Trophoblast cell (in vitro differentiated cells and primary cell): ENCODE measurements around the gene TMEM88.

ENCODE experiments used
- DNase-seq, 2 donors: peaks; one replicate each; pipeline ENCODE4 v3.0.0-alpha.2; 2016
- H2AFZ ChIP-seq: 2 replicates; pipeline ENCODE4 v1.6.1; 2013; ENCODE audit warnings: low read length, moderate library complexity, mild to moderate bottlenecking; ENCODE audit not compliant: insufficient read depth, poor library complexity
- H2AK5ac ChIP-seq: 2 replicates; pipeline ENCODE4 v1.6.1; 2013; ENCODE audit warnings: mild to moderate bottlenecking, low read length
- H2BK120ac ChIP-seq: 2 replicates; pipeline ENCODE4 v1.6.1; 2013; ENCODE audit warnings: low read length, mild to moderate bottlenecking, moderate library complexity; ENCODE audit not compliant: insufficient read depth, poor library complexity
- H2BK12ac ChIP-seq: 2 replicates; pipeline ENCODE4 v1.6.1; 2013; ENCODE audit warnings: mild to moderate bottlenecking, low read length, moderate library complexity
- H2BK5ac ChIP-seq: 2 replicates; pipeline ENCODE4 v1.6.1; 2013; ENCODE audit warnings: low read length, low read depth, moderate library complexity, mild to moderate bottlenecking; ENCODE audit not compliant: poor library complexity
- H3K14ac ChIP-seq: 2 replicates; pipeline ENCODE4 v1.6.1; 2013; ENCODE audit warnings: mild to moderate bottlenecking, low read length
- H3K18ac ChIP-seq: 2 replicates; pipeline ENCODE4 v1.6.1; 2013; ENCODE audit warnings: mild to moderate bottlenecking, low read length
- H3K23ac ChIP-seq: 2 replicates; pipeline ENCODE4 v1.6.1; 2013; ENCODE audit warnings: low read length
- H3K27ac ChIP-seq: 2 replicates; pipeline ENCODE4 v1.5.1; 2013; ENCODE audit warnings: low read depth, mild to moderate bottlenecking, inconsistent platforms, low read length, moderate library complexity
- H3K27me3 ChIP-seq: 2 replicates; pipeline ENCODE4 v1.6.1; 2013; ENCODE audit warnings: inconsistent platforms, mild to moderate bottlenecking, low read length, moderate library complexity; ENCODE audit not compliant: insufficient read depth
- H3K36me3 ChIP-seq, 2 experiments: 1 replicate in 1 of 2; 2 replicates in 1 of 2; pipeline ENCODE4 v1.6.1; 2013; ENCODE audit warnings: low read length in 2 of 2, mild to moderate bottlenecking in 2 of 2, moderate library complexity in 1 of 2; ENCODE audit not compliant: insufficient read depth in 2 of 2, control insufficient read depth in 1 of 2
- H3K4ac ChIP-seq: 2 replicates; pipeline ENCODE4 v1.6.1; 2013; ENCODE audit warnings: low read depth, mild to moderate bottlenecking, low read length, moderate library complexity
- H3K4me1 ChIP-seq, 2 experiments: 1 replicate in 1 of 2; 2 replicates in 1 of 2; pipeline ENCODE4 v1.6.1; 2013; ENCODE audit warnings: low read length in 2 of 2, mild to moderate bottlenecking in 2 of 2, moderate library complexity in 1 of 2; ENCODE audit not compliant: insufficient read depth in 2 of 2, control insufficient read depth in 1 of 2
- H3K4me2 ChIP-seq: 2 replicates; pipeline ENCODE4 v1.6.1; 2013; ENCODE audit warnings: inconsistent platforms, mild to moderate bottlenecking, low read length, moderate library complexity
- H3K4me3 ChIP-seq: 2 replicates; pipeline ENCODE4 v1.5.1; 2013; ENCODE audit warnings: mild to moderate bottlenecking, low read depth, low read length, inconsistent platforms
- H3K79me1 ChIP-seq: one replicate; pipeline ENCODE4 v1.6.1; 2013; ENCODE audit warnings: low read length
- H3K79me2 ChIP-seq: 2 replicates; pipeline ENCODE4 v1.6.1; 2013; ENCODE audit warnings: low read length, mild to moderate bottlenecking; ENCODE audit not compliant: control insufficient read depth, insufficient read depth, poor library complexity
- H3K9ac ChIP-seq: 2 replicates; pipeline ENCODE4 v1.6.1; 2013; ENCODE audit warnings: mild to moderate bottlenecking, low read length
- H3K9me3 ChIP-seq: 2 replicates; pipeline ENCODE4 v1.6.1; 2013; ENCODE audit warnings: low read depth, mild to moderate bottlenecking, control low read depth, inconsistent platforms, low read length; ENCODE audit not compliant: insufficient read depth
- H4K12ac ChIP-seq: 2 replicates; pipeline ENCODE4 v1.6.1; 2013; ENCODE audit warnings: low read depth, mild to moderate bottlenecking, low read length, moderate library complexity
- H4K8ac ChIP-seq: 2 replicates; pipeline ENCODE4 v1.6.1; 2013; ENCODE audit warnings: low read depth, mild to moderate bottlenecking, low read length, moderate library complexity
- H4K91ac ChIP-seq: one replicate; pipeline ENCODE4 v1.6.1; 2013; ENCODE audit warnings: low read depth, mild to moderate bottlenecking, low read length, moderate library complexity
- WGBS: extraction: QIAGEN DNeasy Blood & Tissue Kit; methylation state at CpG from one replicate; pipeline ENCODE4 v1.1.7; 2013; ENCODE audit warnings: missing lambda C conversion rate; ENCODE audit not compliant: insufficient read length, insufficient coverage; ENCODE audit errors: extremely low coverage; 5-methylcytosine and 5-hydroxymethylcytosine counted together

Gene TMEM88

GRCh38 chr17:7855660-7856010 lies 769 bp downstream of the TMEM88 start:
- H4K91ac ChIP-seq: no peak overlapping the region
- peaks cover 40 to 41% of the 10 kb centered on the region in 2 experiments for H3K36me3 ChIP-seq
- H3K4me2 ChIP-seq: peak overlapping the region; percentile 78
- H3K79me2 ChIP-seq: peaks cover 2% of the 10 kb centered on the region
- no peak overlapping the region for H3K27ac ChIP-seq
- no peak overlapping the region for H3K14ac ChIP-seq
- H4K12ac ChIP-seq: peak overlapping the region; percentile 38
- no peak for DNase-seq
- no CpG with 5 or more reads among the region's 15 CpGs for WGBS
- peak overlapping the region; percentile 6 for H3K18ac ChIP-seq
- no peak overlapping the region for H3K9ac ChIP-seq
- no peaks in the 10 kb centered on the region for H3K27me3 ChIP-seq
- H3K79me1 ChIP-seq: peaks cover 19% of the 10 kb centered on the region
- peaks cover 18 to 37% of the 10 kb centered on the region in 2 experiments for H3K4me1 ChIP-seq
- H4K8ac ChIP-seq: no peak overlapping the region
- no peak overlapping the region for H2AK5ac ChIP-seq
- H3K4ac ChIP-seq: no peak overlapping the region
- H2BK120ac ChIP-seq: no peak overlapping the region
- peak overlapping the region; percentile 65 for H3K4me3 ChIP-seq
- H2BK12ac ChIP-seq: no peak overlapping the region
- no peak overlapping the region for H3K23ac ChIP-seq
- no peak overlapping the region for H2AFZ ChIP-seq
- peaks cover 4% of the 10 kb centered on the region for H3K9me3 ChIP-seq
- no peak overlapping the region for H2BK5ac ChIP-seq

- H3K18ac ChIP-seq: no peak overlapping the region
- H3K27me3 ChIP-seq: no peaks in the 10 kb centered on the region
- peak overlapping the region; percentile 3 for H2AFZ ChIP-seq
- no peak overlapping the region for H2BK12ac ChIP-seq
- H3K79me2 ChIP-seq: peaks cover 2% of the 10 kb centered on the region
- H4K12ac ChIP-seq: no peak overlapping the region
- peaks cover 4% of the 10 kb centered on the region for H3K9me3 ChIP-seq
- peak overlapping the region; percentile 14 for H2BK5ac ChIP-seq
- peak overlapping the region; percentile 97 for H3K27ac ChIP-seq
- H3K4ac ChIP-seq: peak overlapping the region; percentile 17
- H3K36me3 ChIP-seq: peaks cover 34 to 35% of the 10 kb centered on the region in 2 experiments
- peak overlapping the region; percentile 48 for H4K91ac ChIP-seq
- H2AK5ac ChIP-seq: no peak overlapping the region
- H3K4me3 ChIP-seq: peak overlapping the region; percentile 34
- H3K4me1 ChIP-seq: peaks cover 18 to 37% of the 10 kb centered on the region in 2 experiments
- peaks cover 19% of the 10 kb centered on the region for H3K79me1 ChIP-seq
- peak overlapping the region; percentile 12 for H3K14ac ChIP-seq
- no CpG with 5 or more reads among the region's 29 CpGs for WGBS
- no peak overlapping the region for H2BK120ac ChIP-seq
- no peak for DNase-seq
- peak overlapping the region; percentile 40 for H4K8ac ChIP-seq
- peak overlapping the region; percentile 41 for H3K9ac ChIP-seq
- peak overlapping the region; percentile 78 for H3K4me2 ChIP-seq
- H3K23ac ChIP-seq: no peak overlapping the region
These were observed 1.3 kb downstream of the TMEM88 start for GRCh38 chr17:7856011-7856810.

GRCh38 chr17:7856811-7857712 lies 2.2 kb downstream of the TMEM88 start, which contains the start of gene NAA38:
TSS of gene NAA38 (minus strand) at chr17:7857559. CDS start at chr17:7857463, 96 bp downstream.
- Histone ChIP-seq H3K79me1 (peaks cover 19% of the 10 kb centered on the region), H2BK5ac (peak within 1 kb of the TSS; percentile 89), H3K18ac (peak within 1 kb of the TSS; percentile 62), H3K23ac (no peak within 1 kb of the TSS), H3K4me2 (peak within 1 kb of the TSS; percentile 78), H2BK120ac (peak within 1 kb of the TSS; percentile 75), H4K12ac (peak within 1 kb of the TSS; percentile 81), H3K79me2 (peaks cover 2% of the 10 kb centered on the region), H3K27ac (peak within 1 kb of the TSS; percentile 97), H2AK5ac (no peak within 1 kb of the TSS), H3K9me3 (peaks cover 4% of the 10 kb centered on the region), H3K36me3 (peaks cover 28 to 29% of the 10 kb centered on the region in 2 experiments), H4K8ac (peak within 1 kb of the TSS; percentile 96), H3K27me3 (no peaks in the 10 kb centered on the region), H3K9ac (peak within 1 kb of the TSS; percentile 98), H3K14ac (peak within 1 kb of the TSS; percentile 82), H4K91ac (peak within 1 kb of the TSS; percentile 92), H3K4me3 (peak within 1 kb of the TSS; percentile 79), H3K4me1 (peaks cover 18 to 33% of the 10 kb centered on the region in 2 experiments), H2AFZ (peak within 1 kb of the TSS; percentile 86), H2BK12ac (no peak within 1 kb of the TSS), H3K4ac (peak within 1 kb of the TSS; percentile 24)
- DNase-seq: peak; percentile 99 to 100
- no CpG with 5 or more reads among the region's 64 CpGs for WGBS
